Thyroid gland (tissue), 4 donors: Measurements from ENCODE around the gene VPS9D1.
"Not testable (repeated sequence)": the region's sequence is repeated elsewhere in the genome, so short reads cannot be mapped to it uniquely, and the experiment has no call there.

ENCODE experiments used
- POLR2A ChIP-seq, 2 donors: fragments of 450-650 bp; IDR thresholded peaks; one replicate each; pipeline ENCODE4 v1.6.1; 2017; ENCODE audit warnings: antibody characterized with exemption in 2 of 2, mild to moderate bottlenecking in 2 of 2, moderate library complexity in 1 of 2
- TF ChIP-seq, protein P1 (sequence below), 6 experiments: fragments of 200-600 bp in 3 of 6; fragments of 450-650 bp in 3 of 6; sonication (generic) in 3 of 6; IDR thresholded peaks; one replicate each; pipeline ENCODE4 v1.5.1; 2016 to 2019; ENCODE audit warnings: antibody characterized with exemption in 6 of 6, mild to moderate bottlenecking in 2 of 6, inconsistent platforms in 1 of 6, moderate library complexity in 1 of 6

GRCh38 chr16:89671565-89671964 lies 49.1 kb downstream of the VPS9D1 start:
- TF ChIP-seq, protein P1, sequence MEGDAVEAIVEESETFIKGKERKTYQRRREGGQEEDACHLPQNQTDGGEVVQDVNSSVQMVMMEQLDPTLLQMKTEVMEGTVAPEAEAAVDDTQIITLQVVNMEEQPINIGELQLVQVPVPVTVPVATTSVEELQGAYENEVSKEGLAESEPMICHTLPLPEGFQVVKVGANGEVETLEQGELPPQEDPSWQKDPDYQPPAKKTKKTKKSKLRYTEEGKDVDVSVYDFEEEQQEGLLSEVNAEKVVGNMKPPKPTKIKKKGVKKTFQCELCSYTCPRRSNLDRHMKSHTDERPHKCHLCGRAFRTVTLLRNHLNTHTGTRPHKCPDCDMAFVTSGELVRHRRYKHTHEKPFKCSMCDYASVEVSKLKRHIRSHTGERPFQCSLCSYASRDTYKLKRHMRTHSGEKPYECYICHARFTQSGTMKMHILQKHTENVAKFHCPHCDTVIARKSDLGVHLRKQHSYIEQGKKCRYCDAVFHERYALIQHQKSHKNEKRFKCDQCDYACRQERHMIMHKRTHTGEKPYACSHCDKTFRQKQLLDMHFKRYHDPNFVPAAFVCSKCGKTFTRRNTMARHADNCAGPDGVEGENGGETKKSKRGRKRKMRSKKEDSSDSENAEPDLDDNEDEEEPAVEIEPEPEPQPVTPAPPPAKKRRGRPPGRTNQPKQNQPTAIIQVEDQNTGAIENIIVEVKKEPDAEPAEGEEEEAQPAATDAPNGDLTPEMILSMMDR (IDR thresholded peaks at IDR 0.05) = not testable (repeated sequence)
- TF ChIP-seq POLR2A (IDR thresholded peaks at IDR 0.05) = not testable (repeated sequence)
